SK-N-MC (cell line): ENCODE results near the gene PHF20.
A peak's percentile ranks its signal among the peaks of the same experiment; 100 is the strongest.
"Not testable (repeated sequence)": the region's sequence is repeated elsewhere in the genome, so short reads cannot be mapped to it uniquely, and the experiment has no call there.

Experiments used
- DNase-seq: peaks from one replicate; pipeline ENCODE4 v3.0.0-alpha.2; 2011; ENCODE audit warnings: low read depth, low spot score
- H3K27ac ChIP-seq: fragments of 200-600 bp; sonication (generic); 2 replicates; pipeline ENCODE4 v1.5.1; 2016; ENCODE audit warnings: mixed run types
- H3K36me3 ChIP-seq: fragments of 200-600 bp; sonication (generic); 2 replicates; pipeline ENCODE4 v1.6.1; 2017; ENCODE audit warnings: antibody characterized with exemption, low read length, mixed read lengths; ENCODE audit not compliant: insufficient read depth
- H3K4me3 ChIP-seq: fragments of 200-600 bp; sonication (generic); 2 replicates; pipeline ENCODE4 v1.5.1; 2016
- H3K9ac ChIP-seq: fragments of 200-600 bp; sonication (generic); 2 replicates; pipeline ENCODE4 v1.8.0; 2017; ENCODE audit warnings: mixed run types, mixed read lengths; ENCODE audit not compliant: insufficient read length
- H3K9me3 ChIP-seq: fragments of 200-600 bp; sonication (generic); 2 replicates; pipeline ENCODE4 v1.6.1; 2017; ENCODE audit warnings: low read depth, mild to moderate bottlenecking, antibody characterized with exemption, low read length, moderate library complexity, mixed read lengths
- EZH2 ChIP-seq: fragments of 200-600 bp; sonication (generic); IDR thresholded peaks from one replicate; pipeline ENCODE4 v1.6.1; 2017; ENCODE audit warnings: antibody characterized with exemption
- FOXP2 ChIP-seq: optimal IDR thresholded peaks from 2 replicates; pipeline ENCODE3; 2011; ENCODE audit warnings: mild to moderate bottlenecking, moderate library complexity; ENCODE audit not compliant: insufficient read depth; ENCODE audit errors: extremely low read length, control extremely low read depth
- POLR2AphosphoS5 ChIP-seq: IDR thresholded peaks from 2 replicates; pipeline ENCODE4 v1.6.1; 2012; ENCODE audit warnings: mild to moderate bottlenecking, low read depth, low read length, borderline replicate concordance

PHF20 gene

GRCh38 chr20:35952480-35953386, 180.9 kb downstream of the PHF20 start:
- no peak for DNase-seq
- Histone ChIP-seq H3K9me3 (no peaks in the 10 kb centered on the region), H3K27ac (peak overlapping the region; percentile 93; the same call in 1 of the 2 replicates), H3K36me3 (no peaks in the 10 kb centered on the region; the same call in none of the 2 replicates), H3K9ac (peak overlapping the region; percentile 95), H3K4me3 (peak overlapping the region; percentile 89)
- TF ChIP-seq EZH2 (no peak), POLR2AphosphoS5 (no peak; the same call in 1 of the 2 replicates), FOXP2 (no peak)

GRCh38 chr20:35953387-35954199, 181.8 kb downstream of the PHF20 start:
- DNase-seq = no peak
- H3K9me3 ChIP-seq = no peaks in the 10 kb centered on the region
- no peaks in the 10 kb centered on the region; the same call in 1 of the 2 replicates for H3K36me3 ChIP-seq
- peak overlapping the region; percentile 89 for H3K4me3 ChIP-seq
- TF ChIP-seq POLR2AphosphoS5 (peak; percentile 32; the same call in 1 of the 2 replicates), EZH2 (no peak), FOXP2 (no peak)
- peak overlapping the region; percentile 95 for H3K9ac ChIP-seq
- peak overlapping the region; percentile 93 for H3K27ac ChIP-seq

- TF ChIP-seq EZH2 (no peak), POLR2AphosphoS5 (peak; percentile 95)
- H3K9ac ChIP-seq = peak within 1 kb of the TSS; percentile 95
- peak; percentile 71 for DNase-seq
- H3K27ac ChIP-seq = peak within 1 kb of the TSS; percentile 93
- H3K36me3 ChIP-seq = no peaks in the 10 kb centered on the region; the same call in 1 of the 2 replicates
- peak within 1 kb of the TSS; percentile 89 for H3K4me3 ChIP-seq
- no peaks in the 10 kb centered on the region for H3K9me3 ChIP-seq
Observed at GRCh38 chr20:35954200-35954906, 182.5 kb downstream of the PHF20 start, which contains the start of gene SCAND1. Gene SCAND1 (minus strand): TSS chr20:35954502. CDS start chr20:35954284, 218 bp downstream.

GRCh38 chr20:35954907-35955251, 183.1 kb downstream of the PHF20 start:
- H3K27ac ChIP-seq = peak overlapping the region; percentile 14; the same call in 1 of the 2 replicates
- no peak for DNase-seq

GRCh38 chr20:35956616-35957015, 184.8 kb downstream of the PHF20 start:
- no peaks in the 10 kb centered on the region; the same call in 1 of the 2 replicates for H3K36me3 ChIP-seq
- no peaks in the 10 kb centered on the region for H3K9me3 ChIP-seq
- H3K27ac ChIP-seq = no peak overlapping the region
- TF ChIP-seq FOXP2 (no peak), POLR2AphosphoS5 (no peak), EZH2 (no peak)
- no peak for DNase-seq
- H3K4me3 ChIP-seq = no peak overlapping the region
- no peak overlapping the region for H3K9ac ChIP-seq

More at GRCh38 chr20:35954907-35955251, 183.1 kb downstream of the PHF20 start:
- H3K9ac ChIP-seq = peak overlapping the region; percentile 95
- no peak for TF ChIP-seq EZH2
- no peak for TF ChIP-seq FOXP2
- TF ChIP-seq POLR2AphosphoS5 = no peak
- no peaks in the 10 kb centered on the region; the same call in 1 of the 2 replicates for H3K36me3 ChIP-seq
- H3K4me3 ChIP-seq = peak overlapping the region; percentile 89
- H3K9me3 ChIP-seq = no peaks in the 10 kb centered on the region

GRCh38 chr20:35959291-35959690, 187.5 kb downstream of the PHF20 start:
- DNase-seq, H3K9ac ChIP-seq: not testable (repeated sequence)

GRCh38 chr20:35963878-35964277, 192.1 kb downstream of the PHF20 start:
- no peak overlapping the region for H3K9ac ChIP-seq
- DNase-seq = no peak
- TF ChIP-seq FOXP2 (no peak), POLR2AphosphoS5 (no peak), EZH2 (no peak)
- no peaks in the 10 kb centered on the region for H3K9me3 ChIP-seq
- H3K36me3 ChIP-seq = no peaks in the 10 kb centered on the region
- H3K27ac ChIP-seq = no peak overlapping the region
- no peak overlapping the region for H3K4me3 ChIP-seq

More at GRCh38 chr20:35959291-35959690, 187.5 kb downstream of the PHF20 start:
- H3K9me3 ChIP-seq, H3K4me3 ChIP-seq, H3K36me3 ChIP-seq, H3K27ac ChIP-seq: not testable (repeated sequence)
